ENCODE data around the gene LRIG2.
"Not testable (repeated sequence)": the region's sequence is repeated elsewhere in the genome, so short reads cannot be mapped to it uniquely, and the experiment has no call there.

LRIG2 gene

GRCh38 chr1:113072757-113073478, at the start of gene LRIG2:
Gene LRIG2 (plus strand): TSS chr1:113073198. CDS start chr1:113073407, 209 bp downstream.
- DNase-seq: peak; percentile 99

GRCh38 chr1:113023316-113023715, 49.7 kb upstream of the LRIG2 start:
- DNase-seq: not testable (repeated sequence)

- no peak for DNase-seq
Observed at GRCh38 chr1:113027007-113027406, 46.0 kb upstream of the LRIG2 start.

GRCh38 chr1:113027449-113027848, 45.5 kb upstream of the LRIG2 start:
- DNase-seq: no peak

GRCh38 chr1:113029822-113030221, 43.2 kb upstream of the LRIG2 start:
- DNase-seq: no peak

GRCh38 chr1:113031171-113031933, 41.6 kb upstream of the LRIG2 start:
- DNase-seq: no peak

- no peak for DNase-seq
Observed at GRCh38 chr1:113035086-113035485, 37.9 kb upstream of the LRIG2 start.

GRCh38 chr1:113036639-113037321, 36.2 kb upstream of the LRIG2 start:
- no peak for DNase-seq

- no peak for DNase-seq
Observed at GRCh38 chr1:113040041-113040440, 33.0 kb upstream of the LRIG2 start.

GRCh38 chr1:113040718-113041412, 32.1 kb upstream of the LRIG2 start:
- no peak for DNase-seq

- no peak for DNase-seq
Observed at GRCh38 chr1:113041569-113042284, 31.3 kb upstream of the LRIG2 start.

- peak; percentile 25 to 28 for DNase-seq
Observed at GRCh38 chr1:113042285-113043143, 30.5 kb upstream of the LRIG2 start.

- not testable (repeated sequence) for DNase-seq
Observed at GRCh38 chr1:113043144-113043488, 29.9 kb upstream of the LRIG2 start.

GRCh38 chr1:113046569-113046968, 26.4 kb upstream of the LRIG2 start:
- no peak for DNase-seq

- DNase-seq: no peak
Observed at GRCh38 chr1:113048064-113048463, 24.9 kb upstream of the LRIG2 start.

GRCh38 chr1:113053344-113054126, 19.5 kb upstream of the LRIG2 start:
- no peak for DNase-seq

GRCh38 chr1:113055570-113055969, 17.4 kb upstream of the LRIG2 start:
- no peak for DNase-seq

- no peak for DNase-seq
Observed at GRCh38 chr1:113057006-113057405, 16.0 kb upstream of the LRIG2 start.

GRCh38 chr1:113058941-113059706, 13.9 kb upstream of the LRIG2 start:
- no peak for DNase-seq

- DNase-seq: not testable (repeated sequence)
Observed at GRCh38 chr1:113063456-113063855, 9.5 kb upstream of the LRIG2 start.
